Mammary epithelial cell (primary cell): Measurements from ENCODE around the gene PLCXD3.
"Not testable (repeated sequence)": the region's sequence is repeated elsewhere in the genome, so short reads cannot be mapped to it uniquely, and the experiment has no call there.

Experiments
- EZH2 ChIP-seq: IDR thresholded peaks from 2 replicates; pipeline ENCODE4 v1.6.1; 2012; ENCODE audit warnings: low read length, inconsistent platforms, borderline replicate concordance
- TF ChIP-seq, protein P1 (sequence below), 2 donors: IDR thresholded peaks in 1 of 2; conservative IDR thresholded peaks in 1 of 2; 2 replicates each; pipeline ENCODE4 v1.5.1; 2011 to 2012; ENCODE audit warnings: inconsistent platforms in 2 of 2, low read length in 2 of 2, mild to moderate bottlenecking in 2 of 2, control low read depth in 1 of 2, low read depth in 1 of 2; ENCODE audit not compliant: insufficient read depth in 1 of 2; ENCODE audit errors: extremely low read depth in 1 of 2

DNA sequence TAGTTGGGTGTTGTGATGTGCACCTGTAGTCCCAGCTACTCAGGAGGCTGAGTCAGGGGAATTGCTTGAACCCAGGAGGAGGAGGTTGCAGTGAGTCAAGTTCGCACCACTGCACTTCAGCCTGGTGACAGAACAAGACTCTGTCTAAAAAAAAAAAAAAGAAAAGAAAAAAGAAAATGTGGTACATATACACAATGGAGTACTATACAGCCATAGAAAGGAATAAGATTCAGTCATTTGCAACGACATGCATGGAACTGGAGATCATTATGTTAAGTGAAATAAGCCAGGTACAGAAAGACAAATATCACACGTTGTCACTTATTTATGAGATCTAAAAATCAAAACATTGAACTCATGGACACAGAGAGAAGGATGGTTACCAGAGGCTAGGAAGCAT is 187.6 kb downstream of the PLCXD3 start:
- TF ChIP-seq, protein P1, sequence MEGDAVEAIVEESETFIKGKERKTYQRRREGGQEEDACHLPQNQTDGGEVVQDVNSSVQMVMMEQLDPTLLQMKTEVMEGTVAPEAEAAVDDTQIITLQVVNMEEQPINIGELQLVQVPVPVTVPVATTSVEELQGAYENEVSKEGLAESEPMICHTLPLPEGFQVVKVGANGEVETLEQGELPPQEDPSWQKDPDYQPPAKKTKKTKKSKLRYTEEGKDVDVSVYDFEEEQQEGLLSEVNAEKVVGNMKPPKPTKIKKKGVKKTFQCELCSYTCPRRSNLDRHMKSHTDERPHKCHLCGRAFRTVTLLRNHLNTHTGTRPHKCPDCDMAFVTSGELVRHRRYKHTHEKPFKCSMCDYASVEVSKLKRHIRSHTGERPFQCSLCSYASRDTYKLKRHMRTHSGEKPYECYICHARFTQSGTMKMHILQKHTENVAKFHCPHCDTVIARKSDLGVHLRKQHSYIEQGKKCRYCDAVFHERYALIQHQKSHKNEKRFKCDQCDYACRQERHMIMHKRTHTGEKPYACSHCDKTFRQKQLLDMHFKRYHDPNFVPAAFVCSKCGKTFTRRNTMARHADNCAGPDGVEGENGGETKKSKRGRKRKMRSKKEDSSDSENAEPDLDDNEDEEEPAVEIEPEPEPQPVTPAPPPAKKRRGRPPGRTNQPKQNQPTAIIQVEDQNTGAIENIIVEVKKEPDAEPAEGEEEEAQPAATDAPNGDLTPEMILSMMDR (conservative IDR thresholded peaks at IDR 0.05 in 1 of 2, IDR thresholded peaks at IDR 0.05 in 1 of 2; ENCODE audit: extremely low read depth in 1 of 2, insufficient read depth in 1 of 2, low read depth in 1 of 2, low read length in 2 of 2) = not testable (repeated sequence)
- not testable (repeated sequence) for TF ChIP-seq EZH2
